HCT116 (cell line): ENCODE results near the gene CSTF3. TPM values are rescaled to one million over a fixed set of nuclear protein-coding genes. Genes with fewer than 3 reads are reported as not detected.

ENCODE experiments used
- ATAC-seq: fragments of 200-7000 bp; cut with Tn5 transposase; 2 replicates; pipeline ENCODE4 v1.9.1; 2020; ENCODE audit warnings: mild to moderate bottlenecking, moderate library complexity
- BruUV-seq: library from RNA; stranded (reverse); fragments of 400-500 nt; replicated peaks from 2 replicates; lab custom pipeline; 2021; lab: Mats Ljungman, UMichigan
- CTCF ChIA-PET: fragments of 300-600 bp; sonication (Branson Sonifier 250); formaldehyde crosslinking; loops from one replicate; lab custom pipeline; 2021; ENCODE audit warnings: antibody characterized with exemption; lab: Charles Lee
- POLR2A ChIA-PET: fragments of 300-600, 350-600 bp; sonication (Branson Sonifier 250); formaldehyde crosslinking; loops from one replicate; lab custom pipeline; 2021; ENCODE audit warnings: antibody characterized with exemption; lab: Charles Lee
- RAD21 ChIA-PET, 2 experiments: fragments of 300-600 bp; sonication (Branson Sonifier 250); formaldehyde crosslinking; loops; one replicate each; lab custom pipeline; 2023; ENCODE audit warnings: low total read pairs in 2 of 2; ENCODE audit not compliant: uncharacterized antibody in 2 of 2, unreplicated experiment in 2 of 2, low non-redundant PET in 1 of 2; lab: Charles Lee
- DNase-seq: peaks from one replicate; pipeline ENCODE4 v3.0.0-alpha.2; 2010; ENCODE audit warnings: low read depth, low spot score
- H2AFZ ChIP-seq: fragments of 200-600 bp; shearing (Covaris generic), sonication (generic); 2 replicates; pipeline ENCODE4 v1.6.1; 2017; ENCODE audit warnings: low read depth, mixed run types, mixed read lengths, antibody characterized with exemption, low read length; ENCODE audit not compliant: poor library complexity, severe bottlenecking
- H3K27ac ChIP-seq: 2 replicates; pipeline ENCODE4 v1.5.1; 2012; ENCODE audit warnings: low read depth, low read length
- H3K27me3 ChIP-seq: fragments of 200-600 bp; sonication (generic); 2 replicates; pipeline ENCODE4 v1.6.1; 2016; ENCODE audit warnings: mixed run types, low read length, mixed read lengths; ENCODE audit not compliant: insufficient read depth
- H3K36me3 ChIP-seq, 2 experiments: fragments of 200-500 bp in 1 of 2; fragments of 200-600 bp in 1 of 2; sonication (Bioruptor generic) in 1 of 2; sonication (generic) in 1 of 2; 2 replicates each; pipeline versions ENCODE4 v1.5.1 to v1.6.1; 2014 to 2016; ENCODE audit warnings: low read length in 2 of 2, inconsistent platforms in 1 of 2, mixed read lengths in 1 of 2, mixed run types in 1 of 2; ENCODE audit not compliant: insufficient read depth in 2 of 2, control insufficient read depth in 1 of 2
- H3K4me1 ChIP-seq, 2 experiments: fragments of 200-600 bp in 1 of 2; sonication (generic) in 1 of 2; 2 replicates each; pipeline versions ENCODE4 v1.5.1 to v1.6.1; 2012 to 2017; ENCODE audit warnings: low read length in 2 of 2, inconsistent platforms in 1 of 2, mild to moderate bottlenecking in 1 of 2, mixed read lengths in 1 of 2, mixed run types in 1 of 2, moderate library complexity in 1 of 2; ENCODE audit not compliant: insufficient read depth in 2 of 2, control insufficient read depth in 1 of 2
- H3K4me2 ChIP-seq: fragments of 200-600 bp; sonication (generic); 2 replicates; pipeline ENCODE4 v1.6.1; 2017; ENCODE audit warnings: mixed run types, low read length, mixed read lengths
- H3K4me3 ChIP-seq, 2 experiments: fragments of 200-600 bp in 1 of 2; sonication (generic) in 1 of 2; replicated peaks in 1 of 2; 2 replicates each; pipeline ENCODE4 v1.5.1; 2011 to 2016; ENCODE audit warnings: low read length in 2 of 2, control low read depth in 1 of 2, low read depth in 1 of 2, mild to moderate bottlenecking in 1 of 2, mixed read lengths in 1 of 2, mixed run types in 1 of 2
- H3K79me2 ChIP-seq: fragments of 200-600 bp; sonication (generic); 2 replicates; pipeline ENCODE4 v1.6.1; 2017; ENCODE audit warnings: mild to moderate bottlenecking, mixed run types, low read length, moderate library complexity, mixed read lengths; ENCODE audit not compliant: insufficient read depth
- H3K9ac ChIP-seq: fragments of 200-600 bp; sonication (generic); 2 replicates; pipeline ENCODE4 v1.6.1; 2016; ENCODE audit warnings: low read length, mixed read lengths
- H3K9me2 ChIP-seq: fragments of 200-600 bp; sonication (generic), shearing (Covaris generic); 2 replicates; pipeline ENCODE4 v1.6.1; 2017; ENCODE audit warnings: mixed run types, mild to moderate bottlenecking, moderate library complexity; ENCODE audit not compliant: insufficient read depth
- H3K9me3 ChIP-seq, 2 experiments: fragments of 200-500 bp in 1 of 2; fragments of 200-600 bp in 1 of 2; sonication (Bioruptor generic) in 1 of 2; sonication (generic) in 1 of 2; 2 replicates each; pipeline ENCODE4 v1.6.1; 2014 to 2017; ENCODE audit warnings: low read length in 2 of 2, mixed read lengths in 2 of 2, inconsistent platforms in 1 of 2, low read depth in 1 of 2, mild to moderate bottlenecking in 1 of 2, mixed run types in 1 of 2, moderate library complexity in 1 of 2; ENCODE audit not compliant: control insufficient read depth in 1 of 2, insufficient read depth in 1 of 2
- H4K20me1 ChIP-seq: fragments of 200-600 bp; sonication (generic), shearing (Covaris generic); 2 replicates; pipeline ENCODE4 v1.6.1; 2017; ENCODE audit warnings: mixed run types, mild to moderate bottlenecking, moderate library complexity; ENCODE audit not compliant: insufficient read depth
- CBX3 ChIP-seq: IDR thresholded peaks from 2 replicates; pipeline ENCODE4 v1.6.1; 2012; ENCODE audit warnings: low read depth
- EGR1 ChIP-seq: IDR thresholded peaks from 2 replicates; pipeline ENCODE4 v1.6.1; 2012; ENCODE audit warnings: low read depth
- ELF1 ChIP-seq: IDR thresholded peaks from 2 replicates; pipeline ENCODE4 v1.6.1; 2012; ENCODE audit warnings: low read depth, borderline replicate concordance
- EZH2 ChIP-seq: fragments of 200-600 bp; sonication (generic); IDR thresholded peaks from 2 replicates; pipeline ENCODE4 v1.6.1; 2017; ENCODE audit warnings: antibody characterized with exemption, mixed run types
- EZH2phosphoT487 ChIP-seq: fragments of 200-600 bp; IDR thresholded peaks from 2 replicates; pipeline ENCODE4 v1.6.1; 2018; ENCODE audit warnings: antibody characterized with exemption, borderline replicate concordance
- FOSL1 ChIP-seq: IDR thresholded peaks from 2 replicates; pipeline ENCODE4 v1.6.1; 2012; ENCODE audit warnings: low read depth
- MAX ChIP-seq: IDR thresholded peaks from 2 replicates; pipeline ENCODE4 v1.6.1; 2012
- RAD21 ChIP-seq: IDR thresholded peaks from 2 replicates; pipeline ENCODE4 v1.6.1; 2012; ENCODE audit warnings: low read depth, mild to moderate bottlenecking
- SIN3A ChIP-seq: IDR thresholded peaks from 2 replicates; pipeline ENCODE4 v1.6.1; 2012; ENCODE audit warnings: low read depth
- TCF7L2 ChIP-seq: IDR thresholded peaks from 2 replicates; pipeline ENCODE4 v1.7.0; 2011; ENCODE audit warnings: borderline replicate concordance, inconsistent platforms; ENCODE audit not compliant: insufficient read depth, insufficient read length; ENCODE audit errors: extremely low read depth
- intact Hi-C: fragments of 100-400 bp; cut with micrococcal nuclease; formaldehyde crosslinking; loops from 2 replicates; pipeline ENCODE4 v1.10.0; 2022
- total RNA-seq: library from RNA; stranded (reverse); gene quantifications from one replicate; pipeline ENCODE4 v1.2.1, GENCODE V29; 2021; ENCODE audit not compliant: unreplicated experiment
- TF ChIP-seq, protein P1 (sequence below): IDR thresholded peaks from 2 replicates; pipeline ENCODE4 v1.6.1; 2011; ENCODE audit warnings: mild to moderate bottlenecking, low read length, moderate library complexity; ENCODE audit not compliant: insufficient replicate concordance; ENCODE audit errors: extremely low read depth

Gene CSTF3
- total RNA-seq, 1 experiment from 2014 or later: 39.3 TPM

DNA sequence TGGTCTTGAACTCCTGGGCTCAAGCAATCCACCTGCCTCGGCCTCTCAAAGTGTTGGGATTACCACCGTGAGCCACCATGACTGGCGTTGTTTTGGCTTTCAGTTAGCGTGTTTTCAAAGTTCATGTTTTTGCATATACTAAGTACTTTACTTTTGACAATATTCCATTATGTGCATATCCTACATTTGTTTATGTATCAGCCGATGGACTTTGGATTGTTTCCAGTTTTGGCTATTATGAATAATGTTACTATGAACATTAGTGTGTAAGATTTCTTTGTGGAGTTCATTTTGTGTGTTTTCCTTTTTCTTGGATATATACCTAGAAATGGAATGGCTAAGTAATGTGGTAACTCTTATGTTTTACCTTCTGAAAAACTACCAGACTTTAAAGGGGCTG lies 9.9 kb downstream of the CSTF3 start:
- TF ChIP-seq EZH2: no peak
- TF ChIP-seq ELF1: no peak
- no peak for TF ChIP-seq CBX3
- TF ChIP-seq, protein P1, sequence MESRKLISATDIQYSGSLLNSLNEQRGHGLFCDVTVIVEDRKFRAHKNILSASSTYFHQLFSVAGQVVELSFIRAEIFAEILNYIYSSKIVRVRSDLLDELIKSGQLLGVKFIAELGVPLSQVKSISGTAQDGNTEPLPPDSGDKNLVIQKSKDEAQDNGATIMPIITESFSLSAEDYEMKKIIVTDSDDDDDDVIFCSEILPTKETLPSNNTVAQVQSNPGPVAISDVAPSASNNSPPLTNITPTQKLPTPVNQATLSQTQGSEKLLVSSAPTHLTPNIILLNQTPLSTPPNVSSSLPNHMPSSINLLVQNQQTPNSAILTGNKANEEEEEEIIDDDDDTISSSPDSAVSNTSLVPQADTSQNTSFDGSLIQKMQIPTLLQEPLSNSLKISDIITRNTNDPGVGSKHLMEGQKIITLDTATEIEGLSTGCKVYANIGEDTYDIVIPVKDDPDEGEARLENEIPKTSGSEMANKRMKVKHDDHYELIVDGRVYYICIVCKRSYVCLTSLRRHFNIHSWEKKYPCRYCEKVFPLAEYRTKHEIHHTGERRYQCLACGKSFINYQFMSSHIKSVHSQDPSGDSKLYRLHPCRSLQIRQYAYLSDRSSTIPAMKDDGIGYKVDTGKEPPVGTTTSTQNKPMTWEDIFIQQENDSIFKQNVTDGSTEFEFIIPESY: no peak
- Histone ChIP-seq H4K20me1 (peaks cover 47% of the 10 kb centered on the region; the same call in 1 of the 2 replicates), H3K27me3 (no peaks in the 10 kb centered on the region), H3K4me1 (peaks cover 6 to 23% of the 10 kb centered on the region in 2 experiments; a peak in 3 of 4 replicates), H3K36me3 (peaks cover 0 to 8% of the 10 kb centered on the region in 2 experiments; a peak in 1 of 4 replicates), H3K9me2 (no peaks in the 10 kb centered on the region), H3K9ac (no peak overlapping the region), H3K4me3 (no peak overlapping the region), H3K27ac (no peak overlapping the region), H3K9me3 (no peaks in the 10 kb centered on the region), H3K79me2 (peaks cover 100% of the 10 kb centered on the region), H3K4me2 (no peak overlapping the region), H2AFZ (no peak overlapping the region)
- intact Hi-C loops: no loop called here
- ChIA-PET RAD21 (no interaction called here), POLR2A (no interaction called here), CTCF (no interaction called here)
- no TSS peak for BruUV-seq
- DNase-seq (no peak), ATAC-seq (no peak)

DNA sequence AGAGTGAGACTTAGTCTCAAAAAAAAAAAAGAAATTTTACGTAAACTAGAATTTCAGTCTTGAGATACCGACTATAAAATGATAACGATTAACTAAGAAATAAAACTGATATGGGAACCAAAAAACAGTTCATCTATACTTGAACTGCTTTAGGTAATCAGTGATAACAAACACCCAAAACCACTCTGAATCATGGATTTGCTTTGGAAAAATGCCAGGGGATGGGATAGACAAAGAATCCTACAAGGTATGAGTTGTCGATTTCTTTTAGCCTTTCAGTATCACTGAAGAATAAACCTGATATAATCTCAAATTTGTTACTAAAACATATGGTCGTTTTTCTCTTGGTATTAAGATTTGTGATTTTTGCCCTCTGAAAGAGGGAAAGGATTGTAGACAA lies 13.7 kb downstream of the CSTF3 start:
- Histone ChIP-seq H3K9ac (no peak overlapping the region), H2AFZ (no peak overlapping the region), H3K27ac (no peak overlapping the region), H3K4me3 (no peak overlapping the region), H3K9me3 (no peaks in the 10 kb centered on the region), H3K79me2 (peaks cover 100% of the 10 kb centered on the region), H3K27me3 (no peaks in the 10 kb centered on the region), H4K20me1 (peaks cover 47% of the 10 kb centered on the region; the same call in 1 of the 2 replicates), H3K4me1 (peaks cover 6 to 12% of the 10 kb centered on the region in 2 experiments; a peak in 3 of 4 replicates), H3K9me2 (no peaks in the 10 kb centered on the region), H3K4me2 (0 out of 2 replicates have a peak overlapping the region, but pooled peaks have one; percentile 21), H3K36me3 (0 out of 4 replicates have a peak, but pooled peaks cover 0 to 6% of the 10 kb centered on the region in 2 experiments)
- ChIA-PET RAD21 (interaction anchor here in 1 of 2 experiments (0.7 kb wide), 1 partner anchor 766 kb away, joined by 3 read pairs; no protein-coding TSS in a partner anchor), CTCF (no interaction called here), POLR2A (no interaction called here)
- ATAC-seq: no peak
- BruUV-seq: no TSS peak
- DNase-seq: no peak
- intact Hi-C loops: no loop called here
- TF ChIP-seq, protein P1: no peak
- TF ChIP-seq MAX (no peak), EZH2phosphoT487 (no peak), FOSL1 (no peak), RAD21 (no peak), ELF1 (no peak), SIN3A (no peak), EGR1 (no peak), TCF7L2 (no peak)
